NCI-H1417 (cell line): ENCODE results near the gene ZNF267.
"Not testable (repeated sequence)": the region's sequence is repeated elsewhere in the genome, so short reads cannot be mapped to it uniquely, and the experiment has no call there.

Experiments used
- DNase-seq, 3 experiments: peaks; one replicate each; lab custom pipeline; 2025; lab: John Stamatoyannopoulos, UW

ZNF267 gene

DNA sequence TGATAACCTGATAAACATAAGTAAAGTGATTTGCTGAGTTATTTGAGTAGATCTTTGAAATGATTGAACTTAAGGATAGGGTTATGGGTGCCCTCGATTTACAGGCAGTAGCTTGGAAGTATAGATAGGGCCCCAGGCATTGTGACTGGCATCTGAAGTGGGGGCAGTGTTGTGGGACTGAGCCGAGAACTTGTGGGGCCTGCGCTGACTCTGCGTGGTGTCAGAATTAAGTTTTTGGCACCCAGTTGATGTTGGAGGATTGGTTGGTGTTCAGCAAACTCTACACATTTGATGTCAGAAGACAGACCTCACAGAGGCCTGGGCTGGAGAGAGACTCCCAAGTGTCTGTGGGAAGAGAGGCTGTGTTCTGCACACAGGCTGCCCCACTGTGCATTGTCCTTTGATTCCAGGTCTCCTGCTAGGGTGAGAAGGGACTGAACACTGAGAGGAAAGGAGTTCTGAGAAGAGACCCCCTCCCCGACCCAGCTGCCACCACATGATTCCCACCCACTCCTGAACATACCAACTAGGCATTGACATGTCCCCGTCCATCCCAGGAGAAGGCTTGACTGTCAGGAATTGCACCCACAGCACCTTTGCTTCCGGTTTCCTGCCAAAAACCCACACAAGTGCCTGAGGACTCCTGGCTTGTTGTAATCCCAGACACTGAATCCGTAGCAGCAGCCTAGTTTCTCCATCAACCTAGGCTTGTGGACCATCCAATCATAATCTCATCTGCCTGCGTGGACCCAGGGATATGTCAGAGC is 4.5 kb downstream of the ZNF267 start:
- DNase-seq: no peak

DNA sequence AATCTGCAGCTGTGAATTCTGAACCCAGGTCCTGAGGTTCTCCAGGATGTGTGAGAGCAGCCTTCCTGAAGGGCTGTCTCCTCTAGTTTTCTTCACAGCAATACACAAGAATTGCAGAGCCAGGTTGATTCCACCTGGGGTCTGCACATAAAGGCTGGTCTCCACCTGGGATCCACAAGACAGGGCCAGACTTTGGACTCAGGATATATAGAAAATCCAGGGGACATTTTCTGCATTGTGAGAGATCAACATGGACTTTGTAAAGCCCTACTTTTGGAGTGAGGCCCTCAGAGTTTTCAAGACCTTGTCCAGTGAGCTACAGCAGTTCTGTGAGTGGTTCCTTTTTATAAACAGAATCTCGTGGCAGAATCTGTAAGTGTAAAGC is 6.3 kb downstream of the ZNF267 start:
- no peak for DNase-seq

DNA sequence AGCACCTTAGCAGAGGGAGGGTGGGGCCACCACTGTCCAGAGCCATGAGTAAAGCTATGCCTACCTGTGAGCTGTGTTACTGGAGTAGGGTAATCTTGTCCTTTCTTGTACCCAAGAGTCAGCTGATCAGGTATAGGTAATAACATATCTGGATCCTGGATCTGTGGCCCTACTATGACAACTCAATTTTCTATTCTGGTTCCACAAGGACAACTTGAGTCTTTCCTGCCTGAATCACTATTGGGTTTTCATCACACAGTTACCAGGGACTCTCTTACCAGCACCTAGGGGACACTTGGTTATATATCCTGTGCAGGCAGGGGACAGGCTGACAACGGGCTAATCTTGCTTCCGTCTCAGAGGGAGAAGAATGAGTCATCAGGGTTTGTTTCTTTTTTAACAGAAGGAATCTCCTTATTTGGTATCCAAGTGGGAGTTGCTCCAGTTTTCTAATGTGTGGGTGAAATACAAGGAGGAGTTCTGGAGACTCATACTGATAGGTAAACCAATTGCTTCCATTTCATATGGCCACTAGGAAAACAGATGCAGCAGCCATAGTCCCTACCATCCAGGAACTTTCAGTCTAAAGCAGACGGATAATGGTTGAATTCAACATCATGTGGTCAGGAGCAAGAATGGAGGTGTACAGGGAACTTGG is 6.8 kb downstream of the ZNF267 start:
- DNase-seq: no peak

DNA sequence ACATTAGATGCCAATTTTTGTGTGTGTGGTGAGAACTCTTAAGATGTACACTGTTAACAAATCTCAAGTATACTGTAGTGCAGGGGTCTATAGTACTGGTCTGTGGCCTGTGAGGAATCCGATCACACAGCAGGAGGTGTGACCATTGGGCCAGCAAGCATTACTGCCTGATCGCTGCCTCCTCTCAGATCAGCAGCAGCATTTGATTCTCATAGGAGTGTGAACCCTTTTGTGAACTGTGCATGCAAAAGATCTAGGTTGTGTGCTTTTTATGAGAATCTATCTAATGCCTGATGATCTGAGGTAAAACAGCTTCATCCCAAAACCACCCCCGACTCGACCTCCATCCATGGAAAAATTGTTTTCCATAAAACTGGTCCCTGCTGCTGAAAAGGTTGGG is 12.6 kb downstream of the ZNF267 start:
- DNase-seq: no peak

DNA sequence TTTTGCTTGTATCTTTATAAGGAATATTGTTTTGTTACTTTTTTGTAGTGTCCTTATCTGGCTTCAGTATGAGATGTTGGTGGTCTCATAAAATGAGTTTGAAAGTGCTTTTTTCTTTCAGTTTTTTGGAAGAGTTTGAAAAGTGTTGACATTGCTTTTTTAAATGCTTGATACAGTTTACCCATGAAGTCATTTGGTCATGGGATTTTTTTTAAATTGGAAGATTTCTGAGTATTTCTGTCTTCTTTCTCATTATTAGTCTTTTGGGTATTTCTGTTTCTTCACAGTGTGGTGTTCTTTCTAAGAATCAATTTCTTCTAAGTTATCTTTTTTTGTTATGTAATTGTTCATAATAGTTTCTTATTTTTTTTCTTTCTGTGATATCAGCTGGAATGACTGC is 15.1 kb downstream of the ZNF267 start:
- DNase-seq: no peak

DNA sequence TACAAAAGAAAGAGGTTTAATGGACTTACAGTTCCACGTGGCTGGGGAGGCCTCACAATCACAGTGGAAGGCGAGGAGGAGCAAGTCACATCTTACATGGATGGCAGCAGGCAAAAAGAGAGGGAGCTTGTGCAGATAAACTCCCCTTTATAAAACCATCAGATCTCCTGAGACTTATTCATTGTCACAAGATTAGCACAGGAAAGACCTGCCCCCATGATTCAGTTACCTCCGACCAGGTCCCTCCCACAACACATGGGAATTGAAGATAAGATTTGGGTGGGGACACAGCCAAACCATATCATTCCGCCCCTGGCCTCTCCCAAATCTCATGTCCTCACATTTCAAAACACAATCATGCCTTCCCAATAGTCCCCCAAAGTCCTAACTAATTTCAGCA is 18.5 kb downstream of the ZNF267 start:
- not testable (repeated sequence) for DNase-seq

DNA sequence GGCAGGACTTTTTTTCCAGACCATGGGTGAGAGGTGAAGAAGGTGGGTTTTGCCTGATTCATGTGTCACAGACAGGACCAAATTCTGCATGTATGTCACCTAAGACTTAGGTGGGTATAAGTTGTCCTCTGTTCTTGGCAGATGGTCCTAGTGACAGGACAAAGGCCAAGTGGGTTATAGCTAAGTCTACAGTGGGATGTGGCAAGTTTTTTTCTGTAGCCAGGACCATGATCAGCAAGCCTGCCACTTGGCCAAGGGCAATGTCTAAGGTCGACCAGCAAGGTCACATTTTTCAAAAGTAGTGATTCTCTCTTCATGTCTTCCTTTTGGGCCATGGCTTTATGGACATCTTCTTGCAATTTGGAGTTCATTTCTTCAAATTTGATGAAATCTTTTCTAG is 20.2 kb downstream of the ZNF267 start:
- DNase-seq: no peak

DNA sequence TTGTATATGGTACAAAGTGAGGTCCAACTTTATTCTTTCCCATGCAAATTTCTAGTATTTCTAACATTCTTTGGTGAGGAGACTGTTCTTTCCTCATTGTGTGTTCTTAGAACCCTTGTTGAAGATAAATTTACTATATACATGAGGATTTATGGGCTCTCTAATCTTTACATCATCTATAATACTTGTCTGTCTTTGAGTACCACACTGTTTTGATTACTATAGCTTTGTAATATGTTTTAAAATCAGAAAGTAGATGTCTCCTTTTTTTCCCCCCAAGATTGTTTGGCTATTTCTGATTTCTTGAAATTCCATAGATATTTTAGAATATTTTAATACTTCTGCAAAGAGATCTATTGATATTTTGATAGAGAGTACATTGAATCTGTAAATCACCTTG is 23.7 kb downstream of the ZNF267 start:
- no peak for DNase-seq

DNA sequence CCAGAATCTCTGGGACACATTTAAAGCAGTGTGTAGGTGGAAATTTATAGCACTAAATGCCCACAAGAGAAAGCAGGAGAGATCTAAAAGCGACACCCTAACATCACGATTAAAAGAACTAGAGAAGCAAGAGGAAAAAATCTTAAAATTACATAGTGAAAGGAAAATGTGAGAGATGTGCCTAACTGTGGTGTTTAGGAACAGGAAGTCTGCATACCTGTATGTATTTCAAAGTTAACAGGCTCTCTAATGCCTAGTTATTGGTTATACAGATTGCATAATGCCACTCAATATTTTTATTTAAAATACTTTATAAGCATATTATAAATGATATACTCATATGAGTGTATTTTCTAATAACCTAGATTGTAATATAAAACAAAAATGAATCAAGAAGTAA is 25.9 kb downstream of the ZNF267 start:
- no peak for DNase-seq

DNA sequence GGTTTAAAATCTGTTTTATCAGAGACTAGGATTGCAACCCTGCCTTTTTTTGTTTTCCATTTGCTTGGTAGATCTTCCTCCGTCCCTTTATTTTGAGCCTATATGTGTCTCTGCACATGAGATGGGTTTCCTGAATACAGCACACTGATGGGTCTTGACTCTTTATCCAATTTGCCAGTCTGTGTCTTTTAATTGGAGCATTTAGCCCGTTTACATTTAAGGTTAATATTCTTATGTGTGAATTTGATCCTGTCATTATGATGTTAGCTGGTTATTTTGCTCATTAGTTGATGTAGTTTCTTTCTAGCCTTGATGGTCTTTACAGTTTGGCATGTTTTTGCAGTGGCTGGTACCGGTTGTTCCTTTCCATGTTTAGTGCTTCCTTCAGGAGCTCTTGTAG is 31.0 kb downstream of the ZNF267 start:
- not testable (repeated sequence) for DNase-seq

DNA sequence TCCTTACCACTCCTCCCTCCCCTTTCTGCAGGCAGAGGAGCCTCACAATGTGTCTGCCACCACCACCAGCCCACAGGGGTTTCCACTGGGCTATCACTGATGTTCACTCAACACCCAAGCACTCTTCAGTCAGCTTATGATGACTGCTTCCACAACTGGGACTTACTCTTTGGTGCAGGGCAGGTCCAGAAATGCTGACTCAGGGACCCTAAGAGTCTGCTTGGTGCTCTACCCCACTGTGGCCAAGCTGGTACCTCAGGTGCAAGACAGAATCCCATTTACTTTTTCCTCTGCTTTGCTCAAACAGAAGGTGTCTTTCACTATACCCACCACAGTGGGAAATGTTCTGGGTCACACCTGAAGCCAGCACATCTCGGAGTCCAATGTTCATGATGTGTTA is 40.1 kb downstream of the ZNF267 start:
- no peak for DNase-seq

DNA sequence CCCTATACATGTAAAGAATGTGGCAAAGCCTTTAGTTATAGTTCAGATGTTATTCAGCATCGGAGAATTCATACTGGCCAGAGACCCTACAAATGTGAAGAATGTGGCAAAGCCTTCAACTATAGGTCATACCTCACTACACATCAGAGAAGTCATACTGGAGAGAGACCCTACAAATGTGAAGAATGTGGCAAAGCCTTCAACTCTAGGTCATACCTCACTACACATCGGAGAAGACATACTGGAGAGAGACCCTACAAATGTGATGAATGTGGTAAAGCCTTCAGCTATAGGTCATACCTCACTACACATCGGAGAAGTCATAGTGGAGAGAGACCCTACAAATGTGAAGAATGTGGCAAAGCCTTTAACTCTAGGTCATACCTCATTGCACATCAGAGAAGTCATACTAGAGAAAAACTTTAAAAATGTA is 42.5 kb downstream of the ZNF267 start:
- no peak for DNase-seq

DNA sequence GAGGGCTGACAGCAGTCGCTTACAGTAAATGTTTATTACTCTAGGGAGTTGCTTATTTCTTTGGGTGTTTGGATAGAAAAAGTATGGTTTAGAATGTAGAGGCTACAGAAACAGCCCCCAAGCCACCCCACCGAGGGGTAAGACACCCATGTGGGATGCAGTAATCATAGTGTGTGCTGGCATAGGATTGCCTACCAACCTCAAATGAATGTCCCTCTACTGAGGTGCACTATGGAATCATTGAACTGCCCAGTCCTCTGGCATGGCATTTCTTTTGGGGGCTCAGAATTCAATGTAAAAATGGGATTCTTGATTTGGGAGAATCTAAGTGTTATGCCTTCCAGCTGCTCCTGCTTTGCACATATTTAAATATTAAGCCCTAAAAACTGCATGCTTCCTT is 46.8 kb downstream of the ZNF267 start:
- no peak for DNase-seq

DNA sequence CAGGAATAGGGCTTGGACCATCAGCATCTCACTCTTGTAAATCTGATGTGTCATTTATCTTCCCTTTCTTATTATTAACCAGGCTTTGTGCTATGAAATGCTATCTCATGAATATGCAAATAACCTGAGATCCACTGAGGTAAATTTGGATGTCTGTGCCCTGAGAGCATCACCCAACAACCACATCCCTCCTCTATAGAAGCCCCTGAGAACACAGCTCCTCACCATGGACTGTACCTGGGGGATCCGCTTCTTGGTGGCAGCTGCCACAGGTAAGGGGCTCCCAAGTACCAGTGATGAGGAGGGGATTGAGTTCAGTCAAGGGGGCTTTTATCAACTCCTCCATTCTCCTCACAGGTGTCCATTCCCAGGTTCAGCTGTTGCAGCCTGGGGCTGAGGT is 78.2 kb downstream of the ZNF267 start:
- not testable (repeated sequence) for DNase-seq

DNA sequence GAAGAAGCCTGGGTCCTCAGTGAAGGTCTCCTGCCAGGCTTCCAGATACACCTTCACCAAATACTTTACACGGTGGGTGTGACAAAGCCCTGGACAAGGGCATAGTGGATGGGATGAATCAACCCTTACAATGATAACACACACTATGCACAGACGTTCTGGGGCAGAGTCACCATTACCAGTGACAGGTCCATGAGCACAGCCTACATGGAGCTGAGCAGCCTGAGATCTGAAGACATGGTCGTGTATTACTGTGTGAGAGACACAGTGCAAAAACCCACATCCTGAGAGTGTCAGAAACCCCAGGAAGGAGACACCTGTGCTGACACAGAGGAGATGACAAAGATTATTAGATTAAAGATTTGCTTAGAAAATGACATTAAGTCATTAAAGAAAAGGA is 78.6 kb downstream of the ZNF267 start:
- DNase-seq: not testable (repeated sequence)

DNA sequence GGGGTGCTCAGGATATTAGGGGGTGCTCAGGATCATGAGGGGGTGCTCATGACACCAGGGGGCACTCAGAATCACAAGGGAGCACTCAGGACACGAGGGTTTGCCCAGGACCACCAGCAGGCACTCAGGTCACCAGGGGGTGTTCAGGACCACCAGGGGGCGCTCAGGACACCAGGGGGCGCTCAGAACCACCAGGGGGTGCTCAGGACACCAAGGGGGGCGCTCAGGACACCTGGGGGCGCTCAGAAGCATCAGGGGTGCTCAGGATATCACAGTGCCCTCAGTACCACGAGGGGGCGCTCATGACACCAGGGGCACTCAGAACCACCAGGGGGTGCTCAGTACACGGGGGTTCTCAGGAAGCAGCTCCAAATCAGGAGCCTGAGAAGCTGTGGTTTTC is 82.6 kb downstream of the ZNF267 start:
- not testable (repeated sequence) for DNase-seq

DNA sequence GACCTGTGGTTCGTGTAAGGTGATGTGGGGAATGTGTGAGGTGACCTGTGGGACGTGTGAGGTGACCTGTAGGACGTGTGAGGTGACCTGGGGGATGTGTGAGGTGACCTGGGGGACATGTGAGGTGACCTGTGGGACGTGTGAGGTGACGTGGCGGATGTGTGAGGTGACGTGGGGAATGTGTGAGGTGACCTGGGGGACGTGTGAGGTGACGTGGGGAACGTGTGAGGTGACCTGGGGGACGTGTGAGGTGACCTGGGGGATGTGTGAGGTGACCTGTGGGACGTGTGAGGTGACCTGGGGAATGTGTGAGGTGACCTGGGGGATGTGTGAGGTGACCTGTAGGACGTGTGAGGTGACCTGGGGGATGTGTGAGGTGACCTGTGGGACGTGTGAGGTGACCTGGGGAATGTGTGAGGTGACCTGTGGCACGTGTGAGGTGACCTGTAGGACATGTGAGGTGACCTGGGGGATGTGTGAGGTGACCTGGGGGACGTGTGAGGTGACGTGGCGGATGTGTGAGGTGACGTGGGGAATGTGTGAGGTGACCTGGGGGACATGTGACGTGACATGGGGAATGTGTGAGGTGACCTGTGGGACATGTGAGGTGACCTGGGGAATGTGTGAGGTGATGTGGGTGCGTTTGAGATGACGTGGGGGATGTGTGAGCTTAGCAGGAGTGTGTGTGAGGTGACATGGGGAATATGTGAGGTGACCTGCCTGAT is 86.7 kb downstream of the ZNF267 start:
- not testable (repeated sequence) for DNase-seq
